ENCODE results near the gene PDGFA.

GRCh38 chr7:508461-509170 lies 11.0 kb downstream of the PDGFA start:
- TF ChIP-seq CTCF (IDR thresholded peaks at IDR 0.05 in 4 of 5, conservative IDR thresholded peaks at IDR 0.05 in 1 of 5) (no peak), POLR2A (IDR thresholded peaks at IDR 0.05) (no peak)
